ENCODE results near the gene SLC27A4. TPM values are rescaled to one million over a fixed set of nuclear protein-coding genes. Genes with fewer than 3 reads are reported as not detected.

The SLC27A4 gene
- total and polyA plus RNA-seq, 10 donors, result 8.4 to 15.5 (median 11.6) TPM

DNA sequence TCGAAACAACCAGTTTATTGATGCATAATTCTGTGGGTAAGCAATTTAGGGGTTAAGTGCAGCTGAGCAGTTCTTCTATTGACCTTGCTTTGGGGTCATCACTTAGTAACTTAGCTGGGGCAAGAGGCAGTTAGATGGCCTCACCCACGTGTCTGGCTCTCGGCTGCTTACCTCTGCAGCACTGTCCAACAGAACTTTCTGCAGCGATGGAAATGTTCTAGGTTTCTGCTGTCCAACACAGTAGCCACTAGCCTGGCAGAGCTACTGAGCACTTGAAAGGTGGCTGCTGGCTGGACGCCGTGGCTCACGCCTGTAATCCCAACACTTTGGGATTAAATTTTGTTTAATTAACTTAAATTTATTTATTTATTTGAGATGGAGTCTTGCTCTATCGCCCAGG lies 17.8 kb downstream of the SLC27A4 start:
- TF ChIP-seq POLR2AphosphoS5 (IDR thresholded peaks at IDR 0.05), result no peak
- no peak for TF ChIP-seq POLR2A (IDR thresholded peaks at IDR 0.05)
- TF ChIP-seq, protein P1, sequence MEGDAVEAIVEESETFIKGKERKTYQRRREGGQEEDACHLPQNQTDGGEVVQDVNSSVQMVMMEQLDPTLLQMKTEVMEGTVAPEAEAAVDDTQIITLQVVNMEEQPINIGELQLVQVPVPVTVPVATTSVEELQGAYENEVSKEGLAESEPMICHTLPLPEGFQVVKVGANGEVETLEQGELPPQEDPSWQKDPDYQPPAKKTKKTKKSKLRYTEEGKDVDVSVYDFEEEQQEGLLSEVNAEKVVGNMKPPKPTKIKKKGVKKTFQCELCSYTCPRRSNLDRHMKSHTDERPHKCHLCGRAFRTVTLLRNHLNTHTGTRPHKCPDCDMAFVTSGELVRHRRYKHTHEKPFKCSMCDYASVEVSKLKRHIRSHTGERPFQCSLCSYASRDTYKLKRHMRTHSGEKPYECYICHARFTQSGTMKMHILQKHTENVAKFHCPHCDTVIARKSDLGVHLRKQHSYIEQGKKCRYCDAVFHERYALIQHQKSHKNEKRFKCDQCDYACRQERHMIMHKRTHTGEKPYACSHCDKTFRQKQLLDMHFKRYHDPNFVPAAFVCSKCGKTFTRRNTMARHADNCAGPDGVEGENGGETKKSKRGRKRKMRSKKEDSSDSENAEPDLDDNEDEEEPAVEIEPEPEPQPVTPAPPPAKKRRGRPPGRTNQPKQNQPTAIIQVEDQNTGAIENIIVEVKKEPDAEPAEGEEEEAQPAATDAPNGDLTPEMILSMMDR (IDR thresholded peaks at IDR 0.05 in 8 of 11, conservative IDR thresholded peaks at IDR 0.05 in 3 of 11), result no peak
- intact Hi-C loops (cut with DNase I; ENCODE audit: low total_unique reads), result no loop called here
- Histone ChIP-seq H3K27me3 (replicated peaks in 1 of 7) (no peaks in the 10 kb centered on the region), H3K36me3 (peaks cover 0 to 66% (median 23%) of the 10 kb centered on the region in 6 donors), H3K4me1 (peaks cover 7 to 20% (median 14%) of the 10 kb centered on the region in 6 donors), H3K9me3 (no peaks in the 10 kb centered on the region), H3K27ac (no peak overlapping the region), H3K4me3 (no peak overlapping the region)
- 81 to 95% (median 88%) methylated on average over 7 to 8 of the region's 8 CpGs for WGBS, 5 donors
- no peak for DNase-seq

DNA sequence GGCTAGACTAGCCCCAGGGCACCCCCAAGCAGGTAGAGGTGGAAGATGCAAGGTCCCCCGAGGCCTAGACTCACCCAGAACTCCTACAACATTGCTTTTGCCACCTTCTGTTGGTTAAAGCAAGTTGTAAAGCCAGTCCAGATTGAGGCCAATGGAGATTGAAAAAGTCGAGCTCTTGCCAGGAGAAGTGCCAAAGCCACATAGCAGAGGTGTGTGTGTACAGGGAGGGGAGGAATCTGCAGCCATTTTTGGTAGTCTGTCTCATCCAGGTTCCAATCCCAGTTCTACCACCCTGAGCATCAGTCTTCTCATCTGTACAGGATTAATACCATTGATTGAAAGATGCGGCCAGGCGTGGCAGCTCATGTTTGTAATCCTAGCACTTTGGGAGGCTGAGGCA lies 18.5 kb downstream of the SLC27A4 start:
- peaks cover 0 to 60% (median 18%) of the 10 kb centered on the region in 6 donors for H3K36me3 ChIP-seq
- H3K4me3 ChIP-seq, result no peak overlapping the region
- DNase-seq, result no peak
- H3K27ac ChIP-seq, result no peak overlapping the region
- 86 to 100% (median 91%) methylated on average over 4 of the region's 4 CpGs for WGBS, 5 donors
- H3K4me1 ChIP-seq, result peaks cover 7 to 20% (median 14%) of the 10 kb centered on the region in 6 donors
- TF ChIP-seq POLR2A (IDR thresholded peaks at IDR 0.05) (no peak), POLR2AphosphoS5 (IDR thresholded peaks at IDR 0.05) (no peak)
- TF ChIP-seq, protein P1 (IDR thresholded peaks at IDR 0.05 in 8 of 11, conservative IDR thresholded peaks at IDR 0.05 in 3 of 11), result no peak
- H3K27me3 ChIP-seq (replicated peaks in 1 of 7), result no peaks in the 10 kb centered on the region
- no peaks in the 10 kb centered on the region for H3K9me3 ChIP-seq
- intact Hi-C loops (cut with DNase I; ENCODE audit: low total_unique reads), result no loop called here

DNA sequence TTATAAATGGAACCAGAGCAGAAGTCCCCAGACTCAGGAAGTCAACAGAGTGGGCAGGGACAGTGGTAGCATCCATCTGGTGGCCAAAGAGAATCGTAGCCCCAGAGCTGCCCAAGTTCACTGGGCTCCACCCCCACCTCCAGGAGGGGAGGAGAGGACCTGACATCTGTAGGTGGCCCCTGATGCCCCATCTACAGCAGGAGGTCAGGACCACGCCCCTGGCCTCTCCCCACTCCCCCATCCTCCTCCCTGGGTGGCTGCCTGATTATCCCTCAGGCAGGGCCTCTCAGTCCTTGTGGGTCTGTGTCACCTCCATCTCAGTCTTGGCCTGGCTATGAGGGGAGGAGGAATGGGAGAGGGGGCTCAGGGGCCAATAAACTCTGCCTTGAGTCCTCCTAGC lies 20.5 kb downstream of the SLC27A4 start:
- Histone ChIP-seq H3K27me3 (replicated peaks in 1 of 7) (no peaks in the 10 kb centered on the region), H3K27ac (peak overlapping the region in 5 of 8 donors; percentile 54 to 70 (median 65)), H3K4me3 (no peak overlapping the region), H3K4me1 (peaks cover 7 to 33% (median 24%) of the 10 kb centered on the region in 6 donors), H3K9me3 (no peaks in the 10 kb centered on the region), H3K36me3 (peaks cover 0 to 41% (median 6%) of the 10 kb centered on the region in 6 donors)
- TF ChIP-seq POLR2A (IDR thresholded peaks at IDR 0.05), result no peak
- 50 to 75% (median 71%) methylated on average over 1 to 2 of the region's 2 CpGs for WGBS, 5 donors
- intact Hi-C loops (cut with DNase I; ENCODE audit: low total_unique reads), result no loop called here
- no peak for DNase-seq

DNA sequence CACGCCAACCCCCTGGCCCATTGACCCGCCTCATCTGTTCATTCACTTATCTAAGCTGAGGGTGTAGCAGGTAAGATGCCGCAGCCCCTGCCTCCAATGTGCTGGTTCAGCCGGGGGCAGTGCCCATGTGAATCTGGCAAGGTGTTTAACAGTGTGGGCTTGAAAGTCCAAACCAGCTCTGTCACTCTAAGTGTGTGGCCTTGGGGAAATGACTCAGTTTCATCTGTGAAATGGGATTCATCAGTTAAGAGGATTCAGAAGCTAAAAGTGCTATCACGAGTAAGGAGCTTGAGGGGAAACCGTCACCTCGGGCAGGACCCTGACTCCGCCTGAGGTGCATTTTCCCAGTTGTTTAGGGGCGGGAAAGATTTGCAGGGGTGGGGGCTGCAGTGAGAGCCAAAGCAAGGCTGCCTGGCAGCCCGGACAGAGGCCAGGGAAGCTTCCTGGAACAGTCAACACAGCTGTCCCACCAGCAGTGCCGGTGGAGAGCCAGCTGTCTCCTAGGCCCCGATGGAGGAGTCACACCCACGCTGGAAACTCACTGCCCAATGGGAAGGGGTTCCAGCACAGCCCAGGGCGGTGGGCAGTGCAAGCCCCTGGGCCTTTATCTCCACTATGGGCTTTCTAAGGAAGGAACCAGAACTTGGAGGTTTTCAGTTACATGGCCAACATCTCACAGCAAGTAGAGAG lies 21.1 kb downstream of the SLC27A4 start:
- Histone ChIP-seq H3K27ac (peak overlapping the region in 7 of 8 donors; percentile 16 to 70 (median 65)), H3K36me3 (peaks cover 0 to 34% (median 2%) of the 10 kb centered on the region in 6 donors), H3K9me3 (no peaks in the 10 kb centered on the region), H3K4me3 (peak overlapping the region; percentile 21 to 67 (median 46)), H3K27me3 (replicated peaks in 1 of 7) (no peaks in the 10 kb centered on the region), H3K4me1 (peaks cover 7 to 33% (median 24%) of the 10 kb centered on the region in 6 donors)
- TF ChIP-seq POLR2AphosphoS5 (IDR thresholded peaks at IDR 0.05), result no peak
- TF ChIP-seq, protein P1 (IDR thresholded peaks at IDR 0.05 in 8 of 11, conservative IDR thresholded peaks at IDR 0.05 in 3 of 11), result no peak
- no peak for TF ChIP-seq POLR2A (IDR thresholded peaks at IDR 0.05)
- intact Hi-C loops (cut with DNase I; ENCODE audit: low total_unique reads), result no loop called here
- WGBS, 5 donors, result 54 to 62% (median 58%) methylated on average over 13 to 14 of the region's 14 CpGs
- DNase-seq, result no peak

All from spleen (tissue), 11 donors.